VCaP (cell line): Measurements from ENCODE around the gene PROSER3.
"Not testable (repeated sequence)": the region's sequence is repeated elsewhere in the genome, so short reads cannot be mapped to it uniquely, and the experiment has no call there.

Source experiments
- H3K27ac ChIP-seq: fragments of 450-650 bp; 2 replicates; pipeline ENCODE4 v1.5.1; 2017
- TF ChIP-seq, protein P1 (sequence below): fragments of 450-650 bp; conservative IDR thresholded peaks from 2 replicates; pipeline ENCODE4 v1.5.1; 2017; ENCODE audit warnings: mild to moderate bottlenecking, moderate library complexity

The PROSER3 gene

DNA sequence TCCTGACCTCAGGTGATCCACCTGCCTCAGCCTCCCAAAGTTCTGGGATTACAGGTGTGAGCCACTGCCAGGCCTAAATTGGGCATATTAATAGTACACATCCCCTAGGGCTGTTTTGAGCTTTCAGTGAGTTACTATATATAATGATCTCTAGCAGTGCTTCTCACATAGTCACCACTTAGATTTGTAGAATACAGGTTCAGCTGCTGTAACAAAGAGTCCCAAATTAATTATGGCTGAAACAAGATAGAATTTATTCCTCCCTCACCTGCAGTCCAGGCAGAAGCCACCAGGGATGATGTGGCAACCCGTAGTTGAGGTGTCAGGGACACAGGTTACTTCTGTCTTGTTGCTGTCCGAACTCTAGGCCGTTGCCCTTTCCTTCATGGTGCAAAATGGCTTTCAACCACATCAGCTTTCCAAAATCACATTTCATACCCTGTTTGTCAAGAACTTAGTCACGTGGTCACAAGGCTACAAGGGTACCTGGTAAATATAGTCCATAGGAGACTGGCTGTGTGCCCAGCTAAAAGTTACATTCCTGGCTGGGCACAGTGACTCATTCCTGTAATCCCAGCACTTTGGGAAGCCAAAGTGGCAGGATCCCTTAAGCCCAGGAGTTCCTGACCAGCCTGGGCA is 2.9 kb downstream of the PROSER3 start:
- H3K27ac ChIP-seq, result no peak overlapping the region
- TF ChIP-seq, protein P1, sequence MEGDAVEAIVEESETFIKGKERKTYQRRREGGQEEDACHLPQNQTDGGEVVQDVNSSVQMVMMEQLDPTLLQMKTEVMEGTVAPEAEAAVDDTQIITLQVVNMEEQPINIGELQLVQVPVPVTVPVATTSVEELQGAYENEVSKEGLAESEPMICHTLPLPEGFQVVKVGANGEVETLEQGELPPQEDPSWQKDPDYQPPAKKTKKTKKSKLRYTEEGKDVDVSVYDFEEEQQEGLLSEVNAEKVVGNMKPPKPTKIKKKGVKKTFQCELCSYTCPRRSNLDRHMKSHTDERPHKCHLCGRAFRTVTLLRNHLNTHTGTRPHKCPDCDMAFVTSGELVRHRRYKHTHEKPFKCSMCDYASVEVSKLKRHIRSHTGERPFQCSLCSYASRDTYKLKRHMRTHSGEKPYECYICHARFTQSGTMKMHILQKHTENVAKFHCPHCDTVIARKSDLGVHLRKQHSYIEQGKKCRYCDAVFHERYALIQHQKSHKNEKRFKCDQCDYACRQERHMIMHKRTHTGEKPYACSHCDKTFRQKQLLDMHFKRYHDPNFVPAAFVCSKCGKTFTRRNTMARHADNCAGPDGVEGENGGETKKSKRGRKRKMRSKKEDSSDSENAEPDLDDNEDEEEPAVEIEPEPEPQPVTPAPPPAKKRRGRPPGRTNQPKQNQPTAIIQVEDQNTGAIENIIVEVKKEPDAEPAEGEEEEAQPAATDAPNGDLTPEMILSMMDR, result no peak

DNA sequence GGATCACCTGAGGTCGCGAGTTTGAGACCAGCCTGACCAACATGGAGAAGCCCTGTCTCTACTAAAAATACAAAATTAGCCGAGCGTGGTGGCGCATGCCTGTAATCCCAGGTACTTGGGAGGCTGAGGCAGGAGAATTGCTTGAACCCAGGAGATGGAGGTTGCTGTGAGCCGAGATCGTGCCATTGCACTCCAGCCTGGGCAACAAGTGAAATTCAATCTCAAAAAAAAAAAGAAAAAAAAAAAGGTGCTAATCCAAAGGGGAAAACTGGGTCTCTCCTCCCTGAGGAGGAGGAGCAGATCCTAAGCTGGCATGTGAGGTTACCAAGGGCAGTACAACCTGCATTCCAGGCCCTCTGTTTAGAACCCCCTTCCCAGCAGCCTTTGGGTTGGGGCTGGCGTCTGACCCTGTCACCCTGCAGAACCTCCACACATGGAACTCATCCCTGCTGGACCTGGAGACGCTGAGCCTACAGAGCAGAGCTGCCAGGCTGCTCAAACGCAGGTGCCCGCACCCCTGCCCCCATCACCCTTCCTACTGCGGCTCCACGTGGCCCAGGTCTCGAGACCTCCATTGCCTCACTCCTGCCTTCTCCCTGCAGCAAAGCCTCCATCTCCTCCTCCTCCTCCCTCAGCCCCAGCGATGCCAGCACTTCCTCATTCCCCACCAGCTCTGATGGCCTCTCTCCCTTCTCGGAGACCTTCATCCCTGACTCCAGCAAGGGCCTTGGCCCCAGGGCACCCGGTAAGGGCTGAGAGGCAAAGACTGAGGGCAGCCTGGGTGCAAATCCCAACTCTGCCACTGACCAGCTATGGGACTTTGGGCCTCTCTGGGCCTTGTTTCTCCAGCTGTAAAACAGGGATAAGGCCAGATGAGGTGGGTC is 6.7 kb downstream of the PROSER3 start:
- H3K27ac ChIP-seq, result no peak overlapping the region
- TF ChIP-seq, protein P1, result no peak

DNA sequence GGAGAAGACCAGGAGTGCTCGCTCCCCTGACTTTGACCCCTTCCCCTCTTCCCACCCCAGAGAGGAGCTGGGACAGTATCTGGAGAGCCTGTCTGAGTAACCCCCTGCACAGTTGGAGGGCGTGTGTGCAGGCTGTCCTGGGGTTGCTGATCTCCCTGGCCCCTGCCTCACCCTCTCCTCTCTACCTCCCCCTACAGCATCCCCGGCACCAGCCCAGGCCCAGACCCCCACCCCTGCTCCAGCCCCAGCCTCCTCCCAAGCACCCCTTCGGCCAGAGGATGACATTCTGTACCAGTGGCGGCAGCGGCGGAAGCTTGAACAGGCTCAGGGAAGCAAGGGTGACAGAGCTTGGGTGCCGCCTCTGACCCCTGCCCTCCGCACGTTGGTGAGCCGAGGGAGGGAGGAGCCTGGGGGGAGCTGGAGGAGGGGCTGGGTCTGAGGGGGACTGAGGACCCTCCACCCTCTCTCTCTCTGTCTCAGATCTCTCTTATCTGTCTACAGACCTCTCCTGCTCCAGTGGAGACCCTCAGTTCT is 8.7 kb downstream of the PROSER3 start:
- H3K27ac ChIP-seq, result no peak overlapping the region
- TF ChIP-seq, protein P1, result no peak

DNA sequence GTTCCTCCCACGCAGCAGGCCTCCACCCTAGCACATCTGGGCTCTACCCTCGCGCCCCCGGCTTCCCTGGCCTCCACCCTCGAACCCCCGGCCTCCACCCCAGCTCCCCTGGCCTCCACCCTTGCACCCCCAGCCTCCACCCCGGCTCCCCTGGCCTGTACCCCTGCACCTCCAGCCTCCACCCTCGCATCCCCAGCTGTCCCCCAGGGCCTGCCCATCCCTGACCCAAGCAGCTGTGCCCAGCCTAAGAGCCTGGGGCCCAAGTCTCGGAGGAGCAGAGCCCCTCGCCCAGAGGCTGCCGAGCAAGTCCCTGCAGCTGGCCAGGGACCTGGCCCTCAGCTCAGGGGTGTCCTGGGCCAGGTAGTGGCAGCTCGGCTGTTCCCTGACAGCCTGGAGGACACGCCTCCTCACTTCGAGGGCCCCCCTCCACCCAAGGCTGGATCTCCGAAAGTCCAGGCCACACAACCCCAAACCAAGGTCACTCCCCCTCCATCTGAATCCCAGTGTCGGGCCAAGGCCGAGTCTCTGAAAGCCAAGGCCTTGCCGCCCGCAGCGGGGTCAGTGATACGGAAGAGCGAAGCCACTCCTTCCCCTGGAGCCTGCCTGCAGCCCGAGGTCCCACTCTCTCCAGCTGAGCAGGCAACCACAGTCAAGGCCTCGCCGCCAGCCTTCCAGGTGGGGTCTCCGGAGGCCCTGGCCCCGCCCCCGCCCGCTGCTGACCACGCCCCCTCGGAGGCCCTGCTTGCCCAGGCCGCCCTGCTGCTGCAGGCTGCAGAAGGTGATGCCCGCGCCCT is 9.5 kb downstream of the PROSER3 start:
- no peak overlapping the region for H3K27ac ChIP-seq
- TF ChIP-seq, protein P1, result no peak

DNA sequence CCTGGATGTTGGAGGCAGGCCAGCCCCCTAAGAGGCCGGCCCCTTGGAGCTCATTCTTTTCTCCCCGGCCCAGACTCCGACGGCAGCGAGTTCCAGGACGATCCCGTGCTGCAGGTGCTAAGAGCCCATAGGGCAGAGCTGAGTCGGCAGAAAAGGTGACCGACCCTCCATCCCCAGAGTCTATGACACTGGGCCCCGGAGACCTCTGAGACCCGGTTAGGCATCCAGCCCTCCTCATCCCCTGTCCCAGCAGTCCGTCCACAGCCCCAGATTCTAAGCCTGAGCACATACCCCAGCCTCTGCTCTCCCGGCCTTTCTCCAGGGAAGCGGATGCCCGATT is 10.1 kb downstream of the PROSER3 start:
- TF ChIP-seq, protein P1, result no peak
- no peak overlapping the region for H3K27ac ChIP-seq

DNA sequence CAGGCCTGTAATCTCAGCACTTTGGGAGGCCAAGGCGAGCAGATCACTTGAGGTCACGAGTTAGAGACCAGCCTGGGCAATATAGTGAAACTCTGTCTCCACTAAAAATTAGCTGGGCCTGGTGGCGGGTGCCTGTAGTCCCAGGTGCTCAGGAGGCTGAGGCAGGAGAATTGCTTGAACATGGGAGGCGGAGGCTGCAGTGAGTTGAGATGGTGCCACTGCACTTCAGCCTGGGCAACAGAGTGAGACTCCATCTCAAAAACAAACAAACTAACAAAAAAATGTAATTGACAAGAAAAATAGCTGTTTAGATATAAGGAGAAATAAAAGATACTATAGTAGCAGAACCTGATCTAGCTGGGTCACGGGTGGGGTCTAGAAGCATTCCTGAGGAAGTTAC is 14.4 kb downstream of the PROSER3 start:
- H3K27ac ChIP-seq, result not testable (repeated sequence)

DNA sequence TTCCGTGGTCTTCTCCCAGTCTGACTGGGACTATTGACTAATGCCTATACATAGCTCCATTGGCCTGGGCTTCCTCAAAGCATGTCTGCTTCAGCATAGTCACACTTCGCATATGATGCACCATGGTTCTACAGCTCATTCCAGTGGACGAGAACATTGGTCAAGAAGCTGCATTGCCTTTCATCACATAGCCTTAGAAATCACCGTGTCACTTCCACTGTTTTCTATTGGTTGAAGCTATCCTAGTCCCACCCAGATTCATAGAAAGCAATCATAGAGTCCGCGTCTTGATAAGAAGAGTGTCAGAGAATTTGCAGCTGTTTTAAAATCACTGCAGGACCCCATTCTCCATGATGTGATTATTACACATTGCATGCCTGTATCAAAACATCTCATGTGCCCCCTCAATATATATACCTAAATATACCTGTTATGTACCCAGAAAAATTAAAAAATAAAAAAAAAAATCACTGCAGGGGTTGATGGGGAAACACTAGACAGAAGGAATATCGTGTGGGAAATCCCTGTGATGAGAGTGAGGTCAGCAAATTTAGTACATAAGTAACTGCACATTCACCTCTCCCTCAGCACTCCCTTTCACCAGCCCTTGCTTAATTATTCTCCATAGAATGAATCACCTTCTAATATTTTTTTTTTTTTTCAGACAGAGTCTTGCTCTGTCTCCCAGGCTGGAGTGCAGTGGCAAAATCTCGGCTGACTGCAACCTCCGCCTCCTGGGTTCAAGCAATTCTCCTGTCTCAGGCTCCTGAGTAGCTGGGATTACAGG is 15.2 kb downstream of the PROSER3 start:
- H3K27ac ChIP-seq, result no peak overlapping the region
- TF ChIP-seq, protein P1, result no peak
